Measurements from ENCODE around the gene PPP2R5B.

PPP2R5B gene

GRCh38 chr11:64888729-64889511 lies 35.6 kb upstream of the PPP2R5B start:
- peak; percentile 35 to 70 (median 58) for DNase-seq
- Histone ChIP-seq H3K27me3 (replicated peaks in 2 of 5; ENCODE audit: control insufficient read depth in 4 of 5, insufficient read depth in 5 of 5, low read length in 4 of 5) (no peaks in the 10 kb centered on the region), H3K36me3 (ENCODE audit: control insufficient read depth in 4 of 4, insufficient read depth in 4 of 4, low read length in 3 of 4) (no peaks in the 10 kb centered on the region), H3K9me3 (ENCODE audit: control extremely low read depth in 1 of 5, control insufficient read depth in 4 of 5, insufficient read depth in 2 of 5, low read depth in 1 of 5, low read length in 4 of 5) (no peaks in the 10 kb centered on the region), H3K27ac (ENCODE audit: insufficient read depth in 1 of 2, low read depth in 1 of 2, low read length in 2 of 2, poor library complexity in 1 of 2, severe bottlenecking in 2 of 2) (peak overlapping the region in 1 of 2 experiments; percentile 40), H3K4me1 (ENCODE audit: control extremely low read depth in 1 of 4, control insufficient read depth in 4 of 4, insufficient read depth in 4 of 4, low read length in 3 of 4) (peaks cover 3 to 55% (median 24%) of the 10 kb centered on the region in 4 experiments), H3K4me3 (ENCODE audit: control insufficient read depth in 1 of 7, extremely low read depth in 1 of 7, insufficient read depth in 4 of 7, low read depth in 2 of 7, low read length in 6 of 7) (no peak overlapping the region)
- CTCF ChIA-PET = interaction anchor here (0.6 to 36.3 kb wide), 8 partner anchors 11 to 170 kb away, joined by 3 to 1071 read pairs (median 3); partner anchors contain the start of genes CDC42BPG and NAALADL1
- 67% methylated on average over 9 of the region's 9 CpGs for WGBS (ENCODE audit: insufficient coverage)
- POLR2A ChIA-PET = no interaction called here

- ChIA-PET POLR2A (interaction anchor here (0.6 to 1.4 kb wide), 2 partner anchors 12 to 33 kb away, joined by 3 to 5 read pairs; partner anchors contain the start of gene EHD1), CTCF (interaction anchor here (1.1 to 36.3 kb wide), 5 partner anchors 11 to 103 kb away, joined by 3 to 1071 read pairs (median 3); partner anchors contain the start of genes CDC42BPG and EHD1)
- Histone ChIP-seq H3K27ac (ENCODE audit: insufficient read depth in 1 of 2, low read depth in 1 of 2, low read length in 2 of 2, poor library complexity in 1 of 2, severe bottlenecking in 2 of 2) (no peak overlapping the region), H3K27me3 (replicated peaks in 2 of 5; ENCODE audit: control insufficient read depth in 4 of 5, insufficient read depth in 5 of 5, low read length in 4 of 5) (no peaks in the 10 kb centered on the region), H3K4me3 (ENCODE audit: control insufficient read depth in 1 of 7, extremely low read depth in 1 of 7, insufficient read depth in 4 of 7, low read depth in 2 of 7, low read length in 6 of 7) (no peak overlapping the region), H3K36me3 (ENCODE audit: control insufficient read depth in 4 of 4, insufficient read depth in 4 of 4, low read length in 3 of 4) (peaks cover 0 to 11% (median 4%) of the 10 kb centered on the region in 4 experiments), H3K9me3 (ENCODE audit: control extremely low read depth in 1 of 5, control insufficient read depth in 4 of 5, insufficient read depth in 2 of 5, low read depth in 1 of 5, low read length in 4 of 5) (no peaks in the 10 kb centered on the region), H3K4me1 (ENCODE audit: control extremely low read depth in 1 of 4, control insufficient read depth in 4 of 4, insufficient read depth in 4 of 4, low read length in 3 of 4) (peaks cover 3 to 51% (median 27%) of the 10 kb centered on the region in 4 experiments)
- 94% methylated on average over 6 of the region's 7 CpGs for WGBS (ENCODE audit: insufficient coverage)
- DNase-seq = no peak
Observed at GRCh38 chr11:64890522-64890939, 34.0 kb upstream of the PPP2R5B start.

- no peak for DNase-seq
- H3K9me3 ChIP-seq (ENCODE audit: control extremely low read depth in 1 of 5, control insufficient read depth in 4 of 5, insufficient read depth in 2 of 5, low read depth in 1 of 5, low read length in 4 of 5) = no peaks in the 10 kb centered on the region
- peaks cover 3 to 43% (median 26%) of the 10 kb centered on the region in 4 experiments for H3K4me1 ChIP-seq (ENCODE audit: control extremely low read depth in 1 of 4, control insufficient read depth in 4 of 4, insufficient read depth in 4 of 4, low read length in 3 of 4)
- peaks cover 0 to 17% (median 6%) of the 10 kb centered on the region in 4 experiments for H3K36me3 ChIP-seq (ENCODE audit: control insufficient read depth in 4 of 4, insufficient read depth in 4 of 4, low read length in 3 of 4)
- WGBS (ENCODE audit: insufficient coverage) = 97% methylated on average over 25 of the region's 25 CpGs
- CTCF ChIA-PET = interaction anchor here (1.4 to 36.3 kb wide), 5 partner anchors 7 to 100 kb away, joined by 3 to 1071 read pairs (median 25); partner anchors contain the start of genes CDC42BPG and EHD1
- POLR2A ChIA-PET = interaction anchor here (1.4 kb wide), 1 partner anchor 13 kb away, joined by 5 read pairs; the partner anchor contains the start of gene EHD1
- no peak overlapping the region for H3K4me3 ChIP-seq (ENCODE audit: control insufficient read depth in 1 of 7, extremely low read depth in 1 of 7, insufficient read depth in 4 of 7, low read depth in 2 of 7, low read length in 6 of 7)
- no peaks in the 10 kb centered on the region for H3K27me3 ChIP-seq (replicated peaks in 2 of 5; ENCODE audit: control insufficient read depth in 4 of 5, insufficient read depth in 5 of 5, low read length in 4 of 5)
- H3K27ac ChIP-seq (ENCODE audit: insufficient read depth in 1 of 2, low read depth in 1 of 2, low read length in 2 of 2, poor library complexity in 1 of 2, severe bottlenecking in 2 of 2) = no peak overlapping the region
Observed at GRCh38 chr11:64891215-64891848, 33.2 kb upstream of the PPP2R5B start.

- H3K27ac ChIP-seq (ENCODE audit: insufficient read depth in 1 of 2, low read depth in 1 of 2, low read length in 2 of 2, poor library complexity in 1 of 2, severe bottlenecking in 2 of 2) = no peak overlapping the region
- 92% methylated on average over 1 of the region's 5 CpGs for WGBS (ENCODE audit: insufficient coverage)
- no peak overlapping the region for H3K4me3 ChIP-seq (ENCODE audit: control insufficient read depth in 1 of 7, extremely low read depth in 1 of 7, insufficient read depth in 4 of 7, low read depth in 2 of 7, low read length in 6 of 7)
- H3K36me3 ChIP-seq (ENCODE audit: control insufficient read depth in 4 of 4, insufficient read depth in 4 of 4, low read length in 3 of 4) = peaks cover 0 to 23% (median 8%) of the 10 kb centered on the region in 4 experiments
- ChIA-PET POLR2A (interaction anchor here (0.6 kb wide), 1 partner anchor 13 kb away, joined by 3 read pairs; no protein-coding TSS in a partner anchor), CTCF (interaction anchor here (1.4 to 36.3 kb wide), 6 partner anchors 8 to 114 kb away, joined by 4 to 1071 read pairs (median 17); partner anchors contain the start of genes CDC42BPG and EHD1)
- no peak for DNase-seq
- no peaks in the 10 kb centered on the region for H3K27me3 ChIP-seq (replicated peaks in 2 of 5; ENCODE audit: control insufficient read depth in 4 of 5, insufficient read depth in 5 of 5, low read length in 4 of 5)
- peaks cover 3 to 43% (median 26%) of the 10 kb centered on the region in 4 experiments for H3K4me1 ChIP-seq (ENCODE audit: control extremely low read depth in 1 of 4, control insufficient read depth in 4 of 4, insufficient read depth in 4 of 4, low read length in 3 of 4)
- no peaks in the 10 kb centered on the region for H3K9me3 ChIP-seq (ENCODE audit: control extremely low read depth in 1 of 5, control insufficient read depth in 4 of 5, insufficient read depth in 2 of 5, low read depth in 1 of 5, low read length in 4 of 5)
Observed at GRCh38 chr11:64891880-64892279, 32.6 kb upstream of the PPP2R5B start.

GRCh38 chr11:64892411-64892831 lies 32.1 kb upstream of the PPP2R5B start:
- WGBS (ENCODE audit: insufficient coverage) = 73% methylated on average over 7 of the region's 11 CpGs
- POLR2A ChIA-PET = interaction anchor here (0.6 kb wide), 1 partner anchor 13 kb away, joined by 3 read pairs; no protein-coding TSS in a partner anchor

GRCh38 chr11:64892838-64893193 lies 31.7 kb upstream of the PPP2R5B start:
- Histone ChIP-seq H3K27ac (ENCODE audit: insufficient read depth in 1 of 2, low read depth in 1 of 2, low read length in 2 of 2, poor library complexity in 1 of 2, severe bottlenecking in 2 of 2) (no peak overlapping the region), H3K9me3 (ENCODE audit: control extremely low read depth in 1 of 5, control insufficient read depth in 4 of 5, insufficient read depth in 2 of 5, low read depth in 1 of 5, low read length in 4 of 5) (no peaks in the 10 kb centered on the region), H3K36me3 (ENCODE audit: control insufficient read depth in 4 of 4, insufficient read depth in 4 of 4, low read length in 3 of 4) (peaks cover 0 to 32% (median 11%) of the 10 kb centered on the region in 4 experiments), H3K4me3 (ENCODE audit: control insufficient read depth in 1 of 7, extremely low read depth in 1 of 7, insufficient read depth in 4 of 7, low read depth in 2 of 7, low read length in 6 of 7) (no peak overlapping the region), H3K4me1 (ENCODE audit: control extremely low read depth in 1 of 4, control insufficient read depth in 4 of 4, insufficient read depth in 4 of 4, low read length in 3 of 4) (peaks cover 0 to 36% (median 20%) of the 10 kb centered on the region in 4 experiments), H3K27me3 (replicated peaks in 2 of 5; ENCODE audit: control insufficient read depth in 4 of 5, insufficient read depth in 5 of 5, low read length in 4 of 5) (no peaks in the 10 kb centered on the region)
- ChIA-PET POLR2A (no interaction called here), CTCF (interaction anchor here (0.6 to 36.3 kb wide), 7 partner anchors 9 to 375 kb away, joined by 3 to 1071 read pairs (median 9); partner anchors contain the start of genes CDC42BPG and EHD1)
- WGBS (ENCODE audit: insufficient coverage) = 94% methylated on average over 10 of the region's 10 CpGs
- DNase-seq = no peak

More at GRCh38 chr11:64892411-64892831, 32.1 kb upstream of the PPP2R5B start:
- no peak overlapping the region for H3K27ac ChIP-seq (ENCODE audit: insufficient read depth in 1 of 2, low read depth in 1 of 2, low read length in 2 of 2, poor library complexity in 1 of 2, severe bottlenecking in 2 of 2)
- no peaks in the 10 kb centered on the region for H3K27me3 ChIP-seq (replicated peaks in 2 of 5; ENCODE audit: control insufficient read depth in 4 of 5, insufficient read depth in 5 of 5, low read length in 4 of 5)
- CTCF ChIA-PET = interaction anchor here (0.6 to 36.3 kb wide), 7 partner anchors 8 to 375 kb away, joined by 3 to 1071 read pairs (median 9); partner anchors contain the start of genes CDC42BPG and EHD1
- peaks cover 0 to 28% (median 10%) of the 10 kb centered on the region in 4 experiments for H3K36me3 ChIP-seq (ENCODE audit: control insufficient read depth in 4 of 4, insufficient read depth in 4 of 4, low read length in 3 of 4)
- no peaks in the 10 kb centered on the region for H3K9me3 ChIP-seq (ENCODE audit: control extremely low read depth in 1 of 5, control insufficient read depth in 4 of 5, insufficient read depth in 2 of 5, low read depth in 1 of 5, low read length in 4 of 5)
- DNase-seq = no peak
- peaks cover 1 to 40% (median 24%) of the 10 kb centered on the region in 4 experiments for H3K4me1 ChIP-seq (ENCODE audit: control extremely low read depth in 1 of 4, control insufficient read depth in 4 of 4, insufficient read depth in 4 of 4, low read length in 3 of 4)
- no peak overlapping the region for H3K4me3 ChIP-seq (ENCODE audit: control insufficient read depth in 1 of 7, extremely low read depth in 1 of 7, insufficient read depth in 4 of 7, low read depth in 2 of 7, low read length in 6 of 7)
